ENCODE data around the gene ZNF665.

- TF ChIP-seq CTCF (IDR thresholded peaks at IDR 0.05; ENCODE audit: low read depth, low read length, poor library complexity, severe bottlenecking) = no peak
- no peak for TF ChIP-seq EZH2phosphoT487 (IDR thresholded peaks at IDR 0.05; ENCODE audit: borderline replicate concordance, low read length)
Measured at GRCh38 chr19:53182202-53182601, 11.0 kb downstream of the ZNF665 start.
